Vagina (tissue), 2 donors: ENCODE results near the gene LGR6.

Experiments
- CTCF ChIP-seq, 3 experiments: fragments of 450-650 bp in 2 of 3; fragments of 200-600 bp in 1 of 3; sonication (generic) in 1 of 3; IDR thresholded peaks; one replicate each; pipeline ENCODE4 v1.5.1; 2017 to 2019; ENCODE audit warnings: antibody characterized with exemption in 3 of 3, mild to moderate bottlenecking in 2 of 3, moderate library complexity in 2 of 3
- POLR2A ChIP-seq, 2 donors: fragments of 450-650 bp; IDR thresholded peaks; one replicate each; pipeline ENCODE4 v1.6.1; 2017; ENCODE audit warnings: antibody characterized with exemption in 2 of 2, mild to moderate bottlenecking in 2 of 2, moderate library complexity in 2 of 2
- POLR2AphosphoS5 ChIP-seq, 2 donors: sonication (generic); formaldehyde crosslinking; IDR thresholded peaks; one replicate each; pipeline ENCODE4 v1.9.0; 2017; ENCODE audit warnings: antibody characterized with exemption in 2 of 2, mild to moderate bottlenecking in 2 of 2, low read depth in 1 of 2; ENCODE audit not compliant: insufficient read depth in 1 of 2

GRCh38 chr1:202157945-202158344 lies 35.7 kb upstream of the LGR6 start:
- TF ChIP-seq CTCF (IDR thresholded peaks at IDR 0.05) (no peak), POLR2A (IDR thresholded peaks at IDR 0.05) (no peak), POLR2AphosphoS5 (IDR thresholded peaks at IDR 0.05; ENCODE audit: insufficient read depth in 1 of 2, low read depth in 1 of 2) (no peak)
